Measurements from ENCODE around the gene RBM38.

Gene RBM38

GRCh38 chr20:57404006-57404405, 12.8 kb downstream of the RBM38 start:
- no peak for DNase-seq (ENCODE audit: low spot score)

GRCh38 chr20:57404419-57405072, 13.3 kb downstream of the RBM38 start:
- DNase-seq (ENCODE audit: low spot score) = no peak

- no peak for DNase-seq (ENCODE audit: low spot score)
Observed at GRCh38 chr20:57405236-57406016, 14.2 kb downstream of the RBM38 start.

DNA sequence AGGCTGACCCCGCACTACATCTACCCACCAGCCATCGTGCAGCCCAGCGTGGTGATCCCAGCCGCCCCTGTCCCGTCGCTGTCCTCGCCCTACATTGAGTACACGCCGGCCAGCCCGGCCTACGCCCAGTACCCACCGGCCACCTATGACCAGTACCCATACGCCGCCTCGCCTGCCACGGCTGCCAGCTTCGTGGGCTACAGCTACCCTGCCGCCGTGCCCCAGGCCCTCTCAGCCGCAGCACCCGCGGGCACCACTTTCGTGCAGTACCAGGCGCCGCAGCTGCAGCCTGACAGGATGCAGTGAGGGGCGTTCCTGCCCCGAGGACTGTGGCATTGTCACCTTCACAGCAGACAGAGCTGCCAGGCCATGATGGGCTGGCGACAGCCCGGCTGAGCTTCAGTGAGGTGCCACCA, 16.4 kb downstream of the RBM38 start:
- peak; percentile 25 for DNase-seq (ENCODE audit: low spot score)

DNA sequence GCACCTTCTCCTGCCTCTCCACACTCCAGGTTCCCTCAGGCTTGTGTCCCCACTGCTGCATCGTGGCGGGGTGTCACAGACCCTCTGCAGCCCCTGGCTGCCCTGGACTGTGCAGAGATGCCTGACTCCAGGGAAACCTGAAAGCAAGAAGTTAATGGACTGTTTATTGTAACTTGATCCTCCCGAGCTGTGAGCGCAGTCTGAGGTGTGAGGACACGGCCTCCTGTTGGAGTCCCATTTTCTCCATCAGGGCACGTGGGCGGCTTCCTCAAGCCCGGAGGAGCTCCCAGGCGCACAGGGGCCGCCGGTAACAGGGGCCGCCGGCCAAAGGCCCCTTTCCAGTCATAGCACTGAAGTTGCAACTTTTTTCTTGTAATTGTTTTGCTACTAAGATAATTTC, 16.9 kb downstream of the RBM38 start:
- peak; percentile 29 for DNase-seq (ENCODE audit: low spot score)

DNA sequence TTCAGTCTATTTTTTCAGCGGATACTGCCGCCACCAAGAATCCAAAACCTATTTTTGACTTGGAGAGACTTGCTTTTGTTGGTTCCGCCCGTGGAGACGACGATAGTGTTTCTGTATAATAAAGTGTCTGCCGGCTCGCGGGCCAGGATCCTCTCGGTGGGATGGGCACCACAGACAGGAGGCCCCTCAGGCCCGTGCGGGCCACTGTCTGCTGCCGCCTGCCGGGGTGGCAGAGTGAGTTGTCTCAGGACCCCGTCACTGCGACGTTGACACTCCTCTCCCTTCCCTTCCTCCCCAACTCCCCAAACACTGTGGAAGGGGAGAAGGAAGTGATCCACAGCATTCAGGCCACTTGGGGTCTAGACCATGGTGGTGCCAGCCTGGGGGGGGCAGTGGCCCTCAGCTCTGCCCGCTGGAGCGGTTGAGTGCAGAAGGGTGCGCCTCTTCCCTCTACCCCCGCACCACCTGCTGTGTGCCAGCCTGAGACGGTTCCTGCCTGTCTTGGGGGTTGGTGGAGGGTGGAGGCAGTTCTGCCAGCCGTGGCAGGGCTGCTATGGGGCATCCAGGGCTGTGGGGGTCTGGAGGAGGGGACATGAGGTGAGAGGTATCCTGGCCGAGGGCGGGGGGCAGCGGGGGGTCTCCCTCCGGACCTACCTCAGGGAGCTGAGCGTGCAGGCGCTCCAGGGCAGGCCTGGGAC, 17.5 kb downstream of the RBM38 start:
- peak; percentile 52 for DNase-seq (ENCODE audit: low spot score)

- peak; percentile 76 for DNase-seq (ENCODE audit: low spot score)
Observed at GRCh38 chr20:57409316-57409671, 18.1 kb downstream of the RBM38 start.

- DNase-seq (ENCODE audit: low spot score) = peak; percentile 95
Observed at GRCh38 chr20:57409672-57410397, 18.6 kb downstream of the RBM38 start.

GRCh38 chr20:57410398-57410920, 19.3 kb downstream of the RBM38 start:
- DNase-seq (ENCODE audit: low spot score) = peak; percentile 84

DNA sequence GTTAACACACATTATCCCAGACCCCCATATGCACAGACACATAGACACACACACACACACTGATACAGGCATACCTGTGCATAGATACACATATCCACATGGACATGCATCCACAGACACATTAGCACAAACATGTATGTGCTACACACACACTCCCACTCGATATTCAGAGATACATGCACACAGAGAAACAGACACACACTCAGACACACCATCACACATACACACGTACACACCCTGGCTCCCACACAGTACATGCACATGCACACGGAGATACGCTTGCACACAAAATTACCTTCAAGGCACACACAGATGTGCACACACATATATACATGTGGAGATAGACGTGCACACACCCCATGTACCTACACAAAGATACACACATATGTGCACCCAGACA, 19.7 kb downstream of the RBM38 start:
- no peak for DNase-seq (ENCODE audit: low spot score)

GRCh38 chr20:57411406-57412283, 20.4 kb downstream of the RBM38 start:
- DNase-seq (ENCODE audit: low spot score) = peak; percentile 39

- peak; percentile 72 for DNase-seq (ENCODE audit: low spot score)
Observed at GRCh38 chr20:57412347-57413029, 21.3 kb downstream of the RBM38 start.

DNA sequence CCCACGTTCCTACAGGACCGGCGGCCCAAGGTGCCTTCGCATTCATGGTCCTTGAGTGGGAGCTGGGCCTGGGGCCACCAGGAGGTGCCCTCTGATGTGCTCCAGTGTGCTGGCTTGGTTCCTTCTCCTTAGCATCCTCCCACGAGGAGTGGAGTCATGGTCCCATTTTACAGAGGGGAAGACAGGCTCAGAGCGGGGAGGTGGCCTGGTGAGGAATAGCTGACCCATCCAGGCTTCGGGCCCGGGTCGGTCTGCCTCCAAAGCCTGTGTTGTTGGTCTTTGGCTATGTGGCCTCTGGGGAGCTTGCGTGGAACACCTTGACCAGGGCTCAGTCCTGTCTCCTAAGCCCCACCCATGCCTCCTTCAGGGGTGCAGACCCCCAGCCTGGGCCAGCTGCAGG, 22.8 kb downstream of the RBM38 start:
- peak; percentile 51 for DNase-seq (ENCODE audit: low spot score)

GRCh38 chr20:57414867-57415592, 23.8 kb downstream of the RBM38 start:
- DNase-seq (ENCODE audit: low spot score) = peak; percentile 97

DNA sequence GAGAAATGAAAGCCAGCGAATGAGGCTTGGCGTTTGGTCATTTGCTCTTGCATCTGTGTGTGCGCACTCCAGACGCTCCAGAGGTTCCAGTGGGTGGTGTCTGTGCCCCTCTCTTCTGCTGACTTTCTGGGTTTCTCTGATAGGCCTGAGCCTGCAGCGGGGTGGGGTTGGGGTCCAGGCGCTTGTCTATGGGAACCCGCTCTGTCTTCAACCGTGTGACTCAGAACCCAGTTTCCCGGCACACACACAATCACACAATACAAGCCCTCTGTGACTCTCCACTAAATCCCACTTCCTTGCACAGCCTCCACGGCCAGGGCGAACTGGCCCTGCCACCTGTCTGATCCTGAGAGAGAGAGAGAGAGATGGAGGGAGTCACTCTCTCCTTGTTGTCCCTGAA, 24.6 kb downstream of the RBM38 start:
- peak; percentile 77 for DNase-seq (ENCODE audit: low spot score)

DNA sequence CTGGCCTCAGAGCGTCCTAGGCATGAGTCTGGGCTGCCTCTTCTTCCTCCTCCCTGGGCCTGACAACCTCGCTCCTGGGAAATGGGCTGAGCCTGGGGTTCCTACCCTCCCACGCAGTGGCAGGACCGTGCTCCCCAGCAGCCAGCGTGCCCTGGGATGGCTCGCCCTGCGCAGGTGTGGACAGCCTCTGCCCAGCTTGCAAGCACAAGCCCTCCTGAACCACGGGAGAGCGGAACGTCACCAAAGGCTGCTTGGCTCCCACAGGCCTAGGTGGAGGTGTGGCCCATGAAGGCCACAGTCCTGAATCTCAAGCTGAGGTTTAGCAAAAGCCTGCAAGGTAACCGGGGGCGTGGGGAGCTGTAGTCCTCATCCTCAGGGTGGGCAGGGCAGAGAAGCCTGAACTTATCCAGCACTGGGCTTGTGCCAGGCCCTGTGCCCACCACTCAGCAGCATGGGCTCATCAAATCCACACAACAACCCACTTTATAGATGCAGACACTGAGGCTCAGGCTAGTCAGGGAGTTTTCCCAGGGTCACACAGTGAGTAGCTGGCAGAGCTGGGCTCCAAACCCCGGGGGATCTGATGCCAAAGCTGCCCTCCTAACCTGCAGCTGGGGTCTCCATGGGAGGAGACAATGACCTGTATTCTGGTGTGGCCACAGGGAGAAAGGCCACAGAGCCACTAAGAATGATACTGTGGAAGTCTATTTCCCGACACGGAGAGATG, 25.3 kb downstream of the RBM38 start:
- DNase-seq (ENCODE audit: low spot score) = no peak

GRCh38 chr20:57417051-57417689, 26.0 kb downstream of the RBM38 start:
- DNase-seq (ENCODE audit: low spot score) = no peak

Measured in hematopoietic multipotent progenitor cell treated with erythropoietin and hydrocortisone succinate and interleukin-3 and kit ligand, for 17 days (in vitro differentiated cells).